Measurements from ENCODE around the gene AK5. TPM values are rescaled to one million over a fixed set of nuclear protein-coding genes. Genes with fewer than 3 reads are reported as not detected.

AK5 gene
- total RNA-seq, 2 donors from 2014 or later, result 3.1 to 20.8 TPM

DNA sequence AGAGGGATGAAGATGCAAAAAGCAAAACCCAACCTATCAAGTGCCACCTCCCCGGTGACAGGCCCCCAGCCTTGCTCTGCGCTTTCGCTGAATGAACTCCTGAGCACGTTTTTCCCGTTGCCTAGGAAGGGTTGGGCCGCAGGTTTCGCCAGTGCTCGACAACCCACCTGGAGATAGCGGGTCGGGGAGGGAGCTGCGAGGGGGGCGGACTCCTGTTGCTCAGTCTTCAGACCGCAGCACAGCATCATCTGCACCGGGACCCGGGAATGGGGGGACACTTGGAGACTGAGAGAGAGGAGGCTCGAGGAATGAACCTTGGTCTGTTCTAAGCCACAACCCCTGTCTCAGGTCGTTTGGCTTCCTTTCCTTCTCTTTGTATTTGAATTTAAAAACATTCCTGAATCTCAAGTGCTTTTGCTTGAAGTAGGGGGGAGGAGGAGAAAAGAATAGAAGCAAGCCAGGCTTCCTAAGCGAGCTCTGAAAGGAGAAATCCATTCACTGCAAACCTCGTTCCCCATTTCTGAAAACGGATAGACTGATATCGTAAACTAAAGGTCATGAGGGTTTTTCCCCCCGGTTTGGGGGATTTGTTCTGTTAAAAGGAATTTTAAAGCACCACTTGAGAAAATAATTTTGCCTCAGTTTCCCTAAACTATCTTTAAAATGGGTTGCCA is 1.2 kb downstream of the AK5 start:
- no peaks in the 10 kb centered on the region for H3K27me3 ChIP-seq (replicated peaks; ENCODE audit: insufficient read depth)
- no peak overlapping the region for H3K27ac ChIP-seq
- H3K4me3 ChIP-seq, result peak overlapping the region; percentile 34 to 40
- 6% methylated on average over 22 of the region's 22 CpGs for WGBS
- no peaks in the 10 kb centered on the region for H3K9me3 ChIP-seq
- intact Hi-C loops (cut with DNase I), result no loop called here
- TF ChIP-seq POLR2AphosphoS5 (IDR thresholded peaks at IDR 0.05), result no peak
- TF ChIP-seq, protein P1, sequence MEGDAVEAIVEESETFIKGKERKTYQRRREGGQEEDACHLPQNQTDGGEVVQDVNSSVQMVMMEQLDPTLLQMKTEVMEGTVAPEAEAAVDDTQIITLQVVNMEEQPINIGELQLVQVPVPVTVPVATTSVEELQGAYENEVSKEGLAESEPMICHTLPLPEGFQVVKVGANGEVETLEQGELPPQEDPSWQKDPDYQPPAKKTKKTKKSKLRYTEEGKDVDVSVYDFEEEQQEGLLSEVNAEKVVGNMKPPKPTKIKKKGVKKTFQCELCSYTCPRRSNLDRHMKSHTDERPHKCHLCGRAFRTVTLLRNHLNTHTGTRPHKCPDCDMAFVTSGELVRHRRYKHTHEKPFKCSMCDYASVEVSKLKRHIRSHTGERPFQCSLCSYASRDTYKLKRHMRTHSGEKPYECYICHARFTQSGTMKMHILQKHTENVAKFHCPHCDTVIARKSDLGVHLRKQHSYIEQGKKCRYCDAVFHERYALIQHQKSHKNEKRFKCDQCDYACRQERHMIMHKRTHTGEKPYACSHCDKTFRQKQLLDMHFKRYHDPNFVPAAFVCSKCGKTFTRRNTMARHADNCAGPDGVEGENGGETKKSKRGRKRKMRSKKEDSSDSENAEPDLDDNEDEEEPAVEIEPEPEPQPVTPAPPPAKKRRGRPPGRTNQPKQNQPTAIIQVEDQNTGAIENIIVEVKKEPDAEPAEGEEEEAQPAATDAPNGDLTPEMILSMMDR (IDR thresholded peaks at IDR 0.05), result no peak
- no peak for TF ChIP-seq POLR2A (IDR thresholded peaks at IDR 0.05)
- no peak for DNase-seq (ENCODE audit: low spot score)
- peaks cover 4% of the 10 kb centered on the region for H3K4me1 ChIP-seq (replicated peaks)
- no peaks in the 10 kb centered on the region for H3K36me3 ChIP-seq

DNA sequence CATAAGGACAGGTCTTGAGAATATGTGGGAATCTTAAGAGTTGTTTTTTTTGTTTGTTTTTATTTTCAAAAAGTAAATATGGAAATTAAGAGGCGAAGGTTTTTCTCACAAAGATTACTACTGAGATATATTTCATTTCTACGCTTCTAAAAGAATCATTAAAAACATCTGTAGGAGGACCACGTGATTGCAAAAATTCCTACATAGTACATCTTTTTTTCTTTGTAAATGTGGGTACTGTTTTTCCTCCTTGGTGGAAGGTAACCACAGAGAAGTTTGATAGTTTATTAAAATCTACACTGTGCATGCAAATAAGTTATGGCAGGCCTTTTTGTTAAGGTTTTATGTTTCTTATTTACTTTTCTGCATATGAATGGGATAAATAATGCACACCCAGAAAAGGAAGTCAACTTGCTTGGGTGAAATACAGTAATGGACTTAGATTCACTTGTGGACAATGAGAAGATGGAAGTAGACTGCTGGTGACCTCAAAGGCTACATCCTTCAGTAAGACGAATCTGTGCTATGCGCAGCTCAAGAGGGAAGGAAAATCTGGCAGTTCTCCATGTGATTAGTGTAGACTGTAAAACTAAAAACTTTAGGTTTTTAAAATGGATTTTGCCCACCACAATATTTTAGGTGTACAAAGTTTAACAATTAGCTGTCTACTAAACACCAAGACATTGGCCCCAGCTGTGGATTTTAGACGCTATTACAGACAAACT is 2.0 kb downstream of the AK5 start:
- 78% methylated on average over 6 of the region's 6 CpGs for WGBS
- Histone ChIP-seq H3K27ac (no peak overlapping the region), H3K9me3 (no peaks in the 10 kb centered on the region), H3K4me1 (replicated peaks) (peaks cover 4% of the 10 kb centered on the region), H3K36me3 (no peaks in the 10 kb centered on the region), H3K4me3 (no peak overlapping the region), H3K27me3 (replicated peaks; ENCODE audit: insufficient read depth) (no peaks in the 10 kb centered on the region)
- intact Hi-C loops (cut with DNase I), result no loop called here
- TF ChIP-seq POLR2A (IDR thresholded peaks at IDR 0.05) (no peak), POLR2AphosphoS5 (IDR thresholded peaks at IDR 0.05) (no peak)
- TF ChIP-seq, protein P1 (IDR thresholded peaks at IDR 0.05), result no peak
- DNase-seq (ENCODE audit: low spot score), result no peak

DNA sequence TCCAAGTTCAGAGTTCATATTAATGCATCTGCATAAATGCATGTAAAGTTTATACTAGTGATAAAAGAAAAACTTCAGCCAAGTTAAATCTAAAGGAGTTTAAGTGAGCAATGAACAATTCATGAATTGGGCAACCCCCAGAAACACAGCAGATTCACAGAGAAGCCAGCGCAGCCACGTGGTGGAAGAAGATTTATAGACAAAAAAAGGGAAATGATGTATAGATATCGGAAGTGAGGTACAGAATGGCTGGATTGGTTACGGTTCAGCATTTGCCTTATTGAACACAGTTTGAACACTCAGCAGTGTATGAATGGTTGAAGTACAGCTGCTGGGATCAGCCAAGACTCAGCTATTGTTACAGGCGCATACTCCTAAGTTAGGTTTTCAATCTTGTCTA is 5.7 kb downstream of the AK5 start:
- Histone ChIP-seq H3K36me3 (no peaks in the 10 kb centered on the region), H3K4me1 (replicated peaks) (peaks cover 3% of the 10 kb centered on the region), H3K27me3 (replicated peaks; ENCODE audit: insufficient read depth) (no peaks in the 10 kb centered on the region), H3K4me3 (no peak overlapping the region), H3K9me3 (no peaks in the 10 kb centered on the region), H3K27ac (no peak overlapping the region)
- WGBS, result 80% methylated on average over 5 of the region's 5 CpGs
- no peak for DNase-seq (ENCODE audit: low spot score)
- TF ChIP-seq, protein P1 (IDR thresholded peaks at IDR 0.05), result no peak
- TF ChIP-seq POLR2A (IDR thresholded peaks at IDR 0.05) (no peak), POLR2AphosphoS5 (IDR thresholded peaks at IDR 0.05) (no peak)
- intact Hi-C loops (cut with DNase I), result no loop called here

DNA sequence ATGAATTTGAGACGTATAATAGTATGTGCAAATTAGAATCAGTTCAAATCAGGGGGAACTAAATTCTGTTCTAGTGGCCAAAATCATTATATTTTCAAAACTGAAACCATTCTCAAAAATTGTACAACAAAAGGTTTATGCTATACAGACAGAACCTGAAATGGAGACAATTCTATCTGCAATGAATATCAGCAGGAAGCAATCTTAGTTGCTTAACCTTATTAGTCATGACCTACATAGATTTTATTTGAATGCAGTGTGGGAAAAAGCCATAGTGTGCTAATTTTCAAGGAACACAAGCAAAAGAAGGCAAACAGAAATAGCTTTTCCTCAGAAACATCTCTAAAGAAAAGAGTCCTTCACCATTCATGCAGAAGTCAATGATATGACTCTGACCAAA is 6.5 kb downstream of the AK5 start:
- Histone ChIP-seq H3K27me3 (replicated peaks; ENCODE audit: insufficient read depth) (no peaks in the 10 kb centered on the region), H3K4me1 (replicated peaks) (no peaks in the 10 kb centered on the region), H3K36me3 (no peaks in the 10 kb centered on the region), H3K9me3 (no peaks in the 10 kb centered on the region), H3K27ac (no peak overlapping the region), H3K4me3 (no peak overlapping the region)
- WGBS, result 72% methylated on average over 1 of the region's 1 CpG
- DNase-seq (ENCODE audit: low spot score), result no peak
- TF ChIP-seq POLR2AphosphoS5 (IDR thresholded peaks at IDR 0.05) (no peak), POLR2A (IDR thresholded peaks at IDR 0.05) (no peak)
- TF ChIP-seq, protein P1 (IDR thresholded peaks at IDR 0.05), result no peak
- intact Hi-C loops (cut with DNase I), result no loop called here

DNA sequence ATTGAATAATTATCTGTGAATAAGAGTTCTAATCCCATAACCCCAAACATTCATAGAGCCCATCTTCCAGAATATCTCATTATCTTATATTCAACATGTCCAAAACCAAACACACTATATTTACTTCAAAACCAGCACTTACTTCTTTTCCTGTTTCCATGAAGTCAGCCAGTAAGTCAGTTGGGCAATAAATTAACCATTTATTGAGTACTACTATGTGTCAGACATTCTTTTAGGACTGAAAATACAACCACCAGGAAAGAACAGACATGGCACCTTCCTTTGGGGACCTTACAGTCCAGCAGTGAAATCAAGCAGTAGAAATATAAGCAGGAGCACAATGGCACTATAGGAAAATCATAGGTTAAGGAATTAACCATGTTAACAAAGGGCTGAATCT is 8.8 kb downstream of the AK5 start:
- Histone ChIP-seq H3K36me3 (no peaks in the 10 kb centered on the region), H3K27ac (no peak overlapping the region), H3K4me1 (replicated peaks) (no peaks in the 10 kb centered on the region), H3K27me3 (replicated peaks; ENCODE audit: insufficient read depth) (no peaks in the 10 kb centered on the region), H3K9me3 (no peaks in the 10 kb centered on the region), H3K4me3 (no peak overlapping the region)
- DNase-seq (ENCODE audit: low spot score), result no peak
- TF ChIP-seq, protein P1 (IDR thresholded peaks at IDR 0.05), result no peak
- TF ChIP-seq POLR2A (IDR thresholded peaks at IDR 0.05), result no peak
- TF ChIP-seq POLR2AphosphoS5 (IDR thresholded peaks at IDR 0.05), result no peak
- intact Hi-C loops (cut with DNase I), result no loop called here

Measured in prostate gland (tissue), 2 donors.